Thymus (tissue), 11 donors: ENCODE data around the gene KMT2C. TPM values are rescaled to one million over a fixed set of nuclear protein-coding genes. Genes with fewer than 3 reads are reported as not detected.
A peak's percentile ranks its signal among the peaks of the same experiment; 100 is the strongest.

Experiments used
- DNase-seq, 9 donors: peaks; one replicate each; pipeline ENCODE4 v3.0.0-alpha.2; 2013; ENCODE audit warnings: low spot score in 9 of 9, low read depth in 6 of 9, missing footprints in 1 of 9
- H3K27ac ChIP-seq, 2 donors: one replicate each; pipeline ENCODE4 v1.5.1; 2013; ENCODE audit warnings: control low read depth in 1 of 2, low read depth in 1 of 2, low read length in 1 of 2, mild to moderate bottlenecking in 1 of 2, moderate library complexity in 1 of 2
- H3K27me3 ChIP-seq, 2 donors: one replicate each; pipeline ENCODE4 v1.5.1; 2013; ENCODE audit warnings: low read length in 1 of 2; ENCODE audit not compliant: control insufficient read depth in 2 of 2, insufficient read depth in 1 of 2
- H3K36me3 ChIP-seq, 2 donors: one replicate each; pipeline ENCODE4 v1.5.1; 2013; ENCODE audit warnings: low read length in 1 of 2, mild to moderate bottlenecking in 1 of 2, moderate library complexity in 1 of 2; ENCODE audit not compliant: control insufficient read depth in 2 of 2, insufficient read depth in 2 of 2
- H3K4me1 ChIP-seq, 2 donors: one replicate each; pipeline ENCODE4 v1.5.1; 2013; ENCODE audit warnings: low read length in 2 of 2; ENCODE audit not compliant: control insufficient read depth in 2 of 2, insufficient read depth in 2 of 2
- H3K4me3 ChIP-seq, 2 donors: one replicate each; pipeline ENCODE4 v1.5.1; 2013; ENCODE audit warnings: low read length in 2 of 2, control low read depth in 1 of 2, mild to moderate bottlenecking in 1 of 2
- H3K9me3 ChIP-seq, 2 donors: one replicate each; pipeline ENCODE4 v1.5.1; 2013; ENCODE audit warnings: low read length in 1 of 2, mild to moderate bottlenecking in 1 of 2; ENCODE audit not compliant: control insufficient read depth in 2 of 2, insufficient read depth in 1 of 2
- WGBS: extraction: QIAGEN DNeasy Blood & Tissue Kit; methylation state at CpG from one replicate; pipeline ENCODE4 v1.1.7; 2013; 5-methylcytosine and 5-hydroxymethylcytosine counted together
- polyA plus RNA-seq: library from polyadenylated mRNA; stranded (reverse); fragments of 200-250 nt; gene quantifications from one replicate; pipeline ENCODE4 v1.2.3, GENCODE V29; 2013
- total RNA-seq: library from RNA; stranded (reverse); fragments of 120-200 nt; gene quantifications from one replicate; pipeline ENCODE4 v1.2.4, GENCODE V29; 2013
- donor health status: healthy.

KMT2C gene
- total and polyA plus RNA-seq, 2 donors = 14.4 to 26.2 TPM

DNA sequence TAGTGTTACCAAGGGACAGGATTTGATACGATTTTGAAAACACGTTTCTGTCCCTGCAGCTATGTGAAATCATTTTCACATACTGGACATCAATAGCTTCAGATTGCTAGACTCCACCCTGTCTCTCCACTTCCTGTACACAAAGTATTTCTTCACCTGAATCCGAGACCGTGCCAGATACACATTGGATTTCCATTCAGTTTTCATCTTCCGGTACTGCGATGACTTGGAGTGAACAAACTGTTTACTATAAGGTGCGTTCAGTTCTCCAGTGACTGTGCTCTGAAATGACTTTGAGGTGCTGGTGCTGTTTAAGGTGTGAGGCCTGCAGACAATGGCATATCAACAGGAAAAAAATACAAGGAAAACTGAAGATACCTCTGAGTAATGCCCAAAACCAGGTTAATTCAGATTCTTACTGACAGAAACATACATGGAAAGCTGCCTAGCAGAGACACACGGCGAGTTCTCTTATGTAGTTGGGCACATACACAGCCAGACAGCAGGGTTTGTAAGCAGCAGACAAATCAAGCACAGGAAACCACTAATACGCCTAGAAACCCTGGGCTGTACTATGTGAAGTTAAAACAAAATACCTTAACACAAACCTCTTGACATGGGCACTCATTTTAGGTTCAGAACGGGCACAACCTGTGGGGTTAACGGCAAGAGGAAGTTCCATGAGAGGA lies 291.1 kb downstream of the KMT2C start:
- DNase-seq = peak in 2 of 9 donors; percentile 15 to 38
- 83% methylated on average over 12 of the region's 12 CpGs for WGBS
- H3K36me3 ChIP-seq = peaks cover 54 to 77% of the 10 kb centered on the region in 2 donors
- peak overlapping the region in 1 of 2 donors; percentile 64 for H3K27ac ChIP-seq
- H3K9me3 ChIP-seq = no peaks in the 10 kb centered on the region
- peaks cover 12 to 18% of the 10 kb centered on the region in 2 donors for H3K4me1 ChIP-seq
- no peak overlapping the region for H3K4me3 ChIP-seq
- H3K27me3 ChIP-seq = no peaks in the 10 kb centered on the region

DNA sequence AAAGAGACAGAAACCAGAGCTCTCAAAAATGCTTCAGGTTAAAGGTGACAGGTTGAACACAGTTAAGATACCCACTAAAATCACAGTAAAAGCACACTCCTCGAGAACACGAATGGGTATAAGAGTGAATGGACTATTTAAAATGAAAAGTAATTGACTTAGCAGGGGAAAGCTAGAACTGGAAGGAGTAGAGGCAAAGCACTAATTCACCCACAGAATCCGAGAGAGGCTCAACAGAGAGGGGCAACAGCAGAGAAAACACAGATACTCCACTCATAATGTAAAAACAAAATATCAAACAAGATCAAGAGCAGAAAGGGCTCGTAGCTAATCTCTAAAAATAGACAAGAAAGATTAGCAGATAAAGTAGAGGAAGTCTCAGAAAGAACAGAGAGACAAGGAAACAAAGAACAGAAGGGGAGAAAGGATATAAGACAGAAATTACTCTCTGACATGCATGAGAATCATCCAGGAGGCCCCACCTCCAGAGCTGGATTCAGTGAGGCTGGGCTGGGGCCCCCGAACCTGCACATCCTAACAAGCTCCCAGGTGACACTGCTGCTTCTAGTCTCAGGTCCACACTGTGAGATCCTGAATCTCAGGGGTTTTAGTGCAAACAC lies 292.7 kb downstream of the KMT2C start:
- Histone ChIP-seq H3K27ac (peak overlapping the region; percentile 56 to 58), H3K9me3 (no peaks in the 10 kb centered on the region), H3K4me3 (no peak overlapping the region), H3K4me1 (peaks cover 12 to 18% of the 10 kb centered on the region in 2 donors), H3K27me3 (no peaks in the 10 kb centered on the region), H3K36me3 (peaks cover 53 to 78% of the 10 kb centered on the region in 2 donors)
- WGBS = 52% methylated on average over 5 of the region's 5 CpGs
- peak in 3 of 9 donors; percentile 23 to 53 (median 26) for DNase-seq

DNA sequence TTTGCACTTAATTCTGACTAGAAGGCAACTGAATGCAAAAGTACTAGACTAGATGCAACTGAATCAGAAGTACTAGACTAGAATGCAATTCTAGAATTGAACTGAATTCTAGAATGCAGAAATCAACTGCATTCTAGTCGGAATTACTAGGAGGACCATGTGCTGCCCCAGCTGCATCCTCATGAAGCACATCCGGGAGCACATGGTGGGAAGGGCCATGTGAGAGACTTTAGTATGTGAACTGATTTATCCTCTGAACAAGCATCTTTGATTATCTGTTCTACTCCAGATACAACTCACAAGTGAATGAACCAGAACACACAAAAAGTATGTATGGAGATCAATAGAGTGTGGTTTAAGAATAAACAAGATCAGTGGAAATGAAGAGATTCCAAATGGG lies 295.2 kb downstream of the KMT2C start:
- H3K4me3 ChIP-seq = no peak overlapping the region
- H3K27me3 ChIP-seq = no peaks in the 10 kb centered on the region
- H3K27ac ChIP-seq = no peak overlapping the region
- no peak for DNase-seq
- peaks cover 56 to 75% of the 10 kb centered on the region in 2 donors for H3K36me3 ChIP-seq
- H3K9me3 ChIP-seq = no peaks in the 10 kb centered on the region
- WGBS = 97% methylated on average over 2 of the region's 2 CpGs
- H3K4me1 ChIP-seq = peaks cover 12 to 18% of the 10 kb centered on the region in 2 donors

DNA sequence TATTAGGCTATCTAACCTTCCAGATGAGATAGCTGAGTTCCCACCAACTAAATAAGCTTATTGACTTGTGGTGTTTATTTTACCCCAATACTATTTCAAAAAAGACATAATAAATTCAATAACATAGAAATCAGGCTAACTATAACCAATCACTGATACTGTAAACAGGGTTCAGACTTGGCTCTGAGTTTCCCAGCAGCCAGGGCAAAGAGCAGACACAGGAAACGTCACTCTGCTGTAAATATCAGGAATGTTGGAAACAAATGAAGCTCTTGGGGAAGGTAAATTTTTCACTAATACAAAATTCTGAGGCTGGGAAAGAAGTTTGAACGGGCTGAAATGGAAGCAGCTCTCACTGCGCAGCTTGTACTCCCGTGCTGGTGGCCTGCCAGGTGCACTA lies 295.7 kb downstream of the KMT2C start:
- 97% methylated on average over 4 of the region's 4 CpGs for WGBS
- H3K9me3 ChIP-seq = no peaks in the 10 kb centered on the region
- no peaks in the 10 kb centered on the region for H3K27me3 ChIP-seq
- no peak for DNase-seq
- peaks cover 53 to 70% of the 10 kb centered on the region in 2 donors for H3K36me3 ChIP-seq
- peaks cover 12 to 18% of the 10 kb centered on the region in 2 donors for H3K4me1 ChIP-seq
- H3K4me3 ChIP-seq = no peak overlapping the region
- no peak overlapping the region for H3K27ac ChIP-seq

DNA sequence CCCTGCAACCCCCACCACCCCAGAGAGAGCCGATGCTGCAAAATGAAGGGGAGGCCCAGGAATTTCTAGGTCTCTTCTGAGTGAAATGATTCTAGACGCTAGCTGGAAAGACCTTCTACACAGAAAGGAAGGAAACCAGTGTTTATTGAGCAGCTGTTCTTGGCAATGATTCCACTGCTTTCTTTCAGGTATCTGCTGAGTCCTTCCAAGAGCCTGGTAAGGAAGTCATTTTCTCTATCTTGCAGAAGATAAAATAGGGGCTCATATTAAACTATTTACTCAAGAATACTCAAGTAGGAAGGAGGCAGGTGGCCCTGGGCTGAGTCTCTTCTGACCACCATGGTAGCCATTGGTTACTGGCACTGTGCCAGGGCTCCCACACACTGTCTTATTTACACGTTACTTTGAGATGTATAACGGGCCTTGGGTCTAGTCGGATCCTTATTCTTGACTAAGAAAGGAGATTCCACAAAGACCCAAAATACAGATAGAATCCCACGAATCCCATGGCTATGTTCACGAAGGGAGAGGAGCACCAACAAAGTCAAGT lies 298.3 kb downstream of the KMT2C start:
- Histone ChIP-seq H3K4me1 (no peaks in the 10 kb centered on the region), H3K36me3 (peaks cover 43 to 64% of the 10 kb centered on the region in 2 donors), H3K4me3 (no peak overlapping the region), H3K27ac (no peak overlapping the region), H3K9me3 (no peaks in the 10 kb centered on the region), H3K27me3 (no peaks in the 10 kb centered on the region)
- 96% methylated on average over 7 of the region's 7 CpGs for WGBS
- DNase-seq = no peak

DNA sequence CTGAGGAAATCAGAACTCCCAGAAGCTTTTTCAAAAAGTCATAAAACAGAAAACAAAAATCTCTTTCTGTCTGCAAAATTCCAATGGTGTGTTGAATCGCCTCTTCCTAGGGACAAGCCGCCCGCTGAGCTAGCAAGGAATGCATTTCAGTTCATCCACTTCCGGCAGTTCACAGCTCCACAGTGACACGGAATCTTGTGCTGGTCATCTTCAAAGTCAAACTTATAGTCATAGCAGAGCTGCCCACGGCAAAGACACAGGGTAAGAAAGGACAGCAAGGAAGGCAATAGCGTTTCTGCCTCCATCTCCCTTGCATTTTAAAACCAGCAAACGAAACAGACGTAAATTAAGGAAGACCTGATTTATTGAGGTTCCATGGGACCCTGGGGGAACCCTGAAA lies 299.1 kb downstream of the KMT2C start:
- Histone ChIP-seq H3K4me1 (no peaks in the 10 kb centered on the region), H3K9me3 (no peaks in the 10 kb centered on the region), H3K27ac (no peak overlapping the region), H3K27me3 (no peaks in the 10 kb centered on the region), H3K4me3 (no peak overlapping the region), H3K36me3 (peaks cover 49 to 68% of the 10 kb centered on the region in 2 donors)
- no peak for DNase-seq
- 98% methylated on average over 9 of the region's 9 CpGs for WGBS

DNA sequence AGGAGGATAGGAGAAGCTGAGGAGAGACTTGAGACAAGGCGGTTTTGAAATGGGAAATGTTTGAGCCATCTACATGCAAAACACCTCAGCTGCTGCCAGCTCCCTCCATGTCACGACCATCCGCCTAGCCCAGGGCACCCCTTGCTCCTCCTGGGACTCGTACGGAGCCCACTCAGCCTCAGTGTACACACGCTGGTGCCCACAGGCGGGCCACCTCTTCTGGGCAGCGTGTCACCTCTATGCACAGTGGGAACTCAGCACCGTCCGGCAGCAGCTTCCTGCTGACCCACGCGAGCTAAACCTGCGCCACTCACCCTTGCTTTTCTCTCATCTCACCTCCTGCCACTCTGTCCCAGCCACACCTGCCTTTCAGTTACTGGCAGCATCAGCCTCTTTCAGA lies 302.0 kb downstream of the KMT2C start:
- Histone ChIP-seq H3K27ac (no peak overlapping the region), H3K27me3 (no peaks in the 10 kb centered on the region), H3K9me3 (no peaks in the 10 kb centered on the region), H3K4me1 (no peaks in the 10 kb centered on the region), H3K4me3 (no peak overlapping the region), H3K36me3 (peaks cover 54 to 64% of the 10 kb centered on the region in 2 donors)
- DNase-seq = no peak
- 96% methylated on average over 13 of the region's 13 CpGs for WGBS

DNA sequence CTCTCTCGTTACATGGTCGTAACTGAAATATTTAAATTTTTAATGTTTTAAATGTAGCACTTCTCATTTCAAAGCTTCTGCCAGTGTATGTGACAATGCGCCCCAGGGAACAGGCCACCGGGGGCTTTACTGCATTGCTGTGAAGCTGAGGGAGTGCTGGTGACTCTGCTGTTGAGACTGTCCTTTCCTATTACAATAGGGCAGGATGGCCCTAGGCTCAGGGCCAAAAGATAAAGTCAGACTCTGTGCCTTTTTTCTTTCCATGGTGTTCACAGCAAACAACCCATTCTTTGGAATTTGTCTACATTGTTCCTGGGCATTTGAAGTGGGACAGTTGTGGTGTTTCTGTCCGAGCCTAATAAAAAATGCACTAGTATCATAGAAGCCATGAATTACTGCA lies 303.0 kb downstream of the KMT2C start:
- Histone ChIP-seq H3K4me1 (no peaks in the 10 kb centered on the region), H3K36me3 (peaks cover 46 to 61% of the 10 kb centered on the region in 2 donors), H3K4me3 (no peak overlapping the region), H3K27me3 (no peaks in the 10 kb centered on the region), H3K9me3 (no peaks in the 10 kb centered on the region), H3K27ac (no peak overlapping the region)
- WGBS = 98% methylated on average over 5 of the region's 5 CpGs
- DNase-seq = no peak

DNA sequence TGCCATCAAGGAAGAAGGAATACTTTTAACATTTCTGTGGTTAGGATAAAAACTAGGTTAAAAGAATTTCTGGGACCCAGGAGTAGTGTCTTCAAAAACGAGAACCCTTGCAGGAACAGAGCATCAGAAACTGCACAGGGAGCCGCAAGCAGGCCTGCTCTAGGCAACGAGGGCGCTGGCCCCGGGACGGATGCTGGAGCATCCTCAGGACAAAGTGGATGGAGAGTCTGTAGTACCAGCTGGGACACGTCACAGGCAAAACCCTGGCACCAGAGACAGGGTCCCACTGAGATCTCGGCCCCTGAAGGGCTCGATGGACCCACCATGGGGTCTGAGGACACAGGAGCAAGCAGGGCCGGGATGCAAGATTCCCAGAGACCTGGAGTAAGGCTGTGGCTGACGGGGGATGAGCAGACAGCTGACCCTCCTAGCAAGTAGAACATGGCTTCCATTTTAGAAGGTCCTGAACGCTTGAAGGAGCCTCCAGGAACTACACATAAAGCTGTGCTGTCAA lies 303.8 kb downstream of the KMT2C start:
- 96% methylated on average over 12 of the region's 12 CpGs for WGBS
- Histone ChIP-seq H3K4me1 (no peaks in the 10 kb centered on the region), H3K9me3 (no peaks in the 10 kb centered on the region), H3K4me3 (no peak overlapping the region), H3K36me3 (peaks cover 43 to 63% of the 10 kb centered on the region in 2 donors), H3K27me3 (no peaks in the 10 kb centered on the region), H3K27ac (no peak overlapping the region)
- no peak for DNase-seq
